ENCODE measurements around the gene GBGT1.

GBGT1 gene

DNA sequence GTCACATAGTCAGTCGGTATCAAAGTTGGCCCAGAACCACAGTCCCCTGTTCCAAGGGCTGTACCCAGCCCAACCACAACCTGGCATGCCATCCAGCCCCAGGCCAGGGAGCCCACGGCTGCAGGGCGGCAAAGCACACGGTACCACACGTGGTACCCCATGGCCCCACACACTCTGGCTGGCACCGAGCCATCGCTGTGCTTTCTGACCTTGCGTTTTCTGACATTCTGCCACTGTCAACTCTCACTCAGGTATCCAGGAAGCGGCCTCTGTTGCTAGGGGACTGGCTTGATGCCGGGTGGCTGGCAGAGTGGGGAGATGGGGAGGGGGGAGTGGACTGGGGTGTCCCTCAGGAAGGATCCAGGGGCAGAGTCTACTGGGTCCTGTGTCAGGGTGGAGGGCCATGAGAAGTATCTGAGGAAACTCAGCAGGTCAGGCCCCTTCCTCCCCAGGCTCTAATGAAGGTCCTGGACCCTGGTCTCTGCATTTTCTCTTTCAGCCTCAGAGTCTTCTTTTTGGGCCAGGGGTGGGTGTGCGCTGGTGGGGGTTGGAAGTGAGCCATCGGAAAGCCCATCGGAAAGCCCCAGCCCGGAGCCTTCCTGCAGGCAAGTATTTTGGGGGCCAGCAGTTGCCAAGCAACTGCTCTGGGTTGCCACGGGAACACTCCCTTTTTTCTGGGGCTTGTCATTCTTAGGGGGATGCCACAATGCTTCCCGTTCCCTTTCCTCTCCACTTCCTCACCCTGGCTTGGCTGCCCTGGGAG lies 21.7 kb downstream of the GBGT1 start:
- H3K4me2 ChIP-seq (ENCODE audit: low read depth, low read length, poor library complexity, severe bottlenecking): no peak overlapping the region
- H3K36me3 ChIP-seq (ENCODE audit: low read length): no peaks in the 10 kb centered on the region
- H3K27ac ChIP-seq (ENCODE audit: low read depth, low read length): no peak overlapping the region
- H4K20me1 ChIP-seq (ENCODE audit: low read depth, low read length): peaks cover 10% of the 10 kb centered on the region; the same call in 1 of the 2 replicates
- no peaks in the 10 kb centered on the region for H3K9me3 ChIP-seq (ENCODE audit: insufficient read depth, low read length)
- TF ChIP-seq EZH2phosphoT487 (conservative IDR thresholded peaks at IDR 0.05; ENCODE audit: low read length): no peak
- TF ChIP-seq, protein P1, sequence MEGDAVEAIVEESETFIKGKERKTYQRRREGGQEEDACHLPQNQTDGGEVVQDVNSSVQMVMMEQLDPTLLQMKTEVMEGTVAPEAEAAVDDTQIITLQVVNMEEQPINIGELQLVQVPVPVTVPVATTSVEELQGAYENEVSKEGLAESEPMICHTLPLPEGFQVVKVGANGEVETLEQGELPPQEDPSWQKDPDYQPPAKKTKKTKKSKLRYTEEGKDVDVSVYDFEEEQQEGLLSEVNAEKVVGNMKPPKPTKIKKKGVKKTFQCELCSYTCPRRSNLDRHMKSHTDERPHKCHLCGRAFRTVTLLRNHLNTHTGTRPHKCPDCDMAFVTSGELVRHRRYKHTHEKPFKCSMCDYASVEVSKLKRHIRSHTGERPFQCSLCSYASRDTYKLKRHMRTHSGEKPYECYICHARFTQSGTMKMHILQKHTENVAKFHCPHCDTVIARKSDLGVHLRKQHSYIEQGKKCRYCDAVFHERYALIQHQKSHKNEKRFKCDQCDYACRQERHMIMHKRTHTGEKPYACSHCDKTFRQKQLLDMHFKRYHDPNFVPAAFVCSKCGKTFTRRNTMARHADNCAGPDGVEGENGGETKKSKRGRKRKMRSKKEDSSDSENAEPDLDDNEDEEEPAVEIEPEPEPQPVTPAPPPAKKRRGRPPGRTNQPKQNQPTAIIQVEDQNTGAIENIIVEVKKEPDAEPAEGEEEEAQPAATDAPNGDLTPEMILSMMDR (IDR thresholded peaks at IDR 0.05; ENCODE audit: insufficient read depth, low read length, poor library complexity, severe bottlenecking): no peak
- no peak overlapping the region for H3K9ac ChIP-seq (ENCODE audit: low read length)
- no peak overlapping the region for H3K4me3 ChIP-seq (ENCODE audit: insufficient read depth, low read length, poor library complexity, severe bottlenecking)
- no peaks in the 10 kb centered on the region for H3K27me3 ChIP-seq (ENCODE audit: low read length)
- H3K79me2 ChIP-seq (ENCODE audit: insufficient read depth, low read length): peaks cover 5% of the 10 kb centered on the region; the same call in 1 of the 2 replicates
- H3K9me2 ChIP-seq (replicated peaks; ENCODE audit: insufficient read depth, low read length): no peaks in the 10 kb centered on the region
- H3F3A ChIP-seq (ENCODE audit: insufficient read depth): no peaks in the 10 kb centered on the region
- H2AFZ ChIP-seq (ENCODE audit: low read depth, low read length, severe bottlenecking): no peak overlapping the region

DNA sequence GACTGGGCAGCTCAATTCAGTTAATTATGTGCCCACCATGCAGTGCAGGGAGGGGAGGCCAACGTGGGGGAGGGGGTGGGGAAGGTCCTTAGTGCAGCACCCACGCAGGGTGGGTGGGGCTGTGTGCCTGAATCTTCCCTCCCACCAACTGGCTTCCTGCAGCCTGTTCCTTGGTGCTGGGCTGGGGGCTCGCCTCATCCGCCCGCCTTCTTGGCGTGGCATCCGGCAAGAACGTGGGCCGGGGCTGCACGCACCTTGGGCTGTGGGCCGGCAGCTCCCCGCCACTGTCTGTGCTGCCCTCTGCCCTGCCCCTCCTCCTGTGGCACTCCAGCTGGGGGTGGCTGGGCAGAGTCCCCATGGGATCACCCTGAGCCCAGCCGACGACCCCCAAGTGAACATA lies 23.1 kb downstream of the GBGT1 start:
- Histone ChIP-seq H2AFZ (ENCODE audit: low read depth, low read length, severe bottlenecking) (no peak overlapping the region), H3K9me3 (ENCODE audit: insufficient read depth, low read length) (no peaks in the 10 kb centered on the region), H3K9ac (ENCODE audit: low read length) (no peak overlapping the region), H3K27me3 (ENCODE audit: low read length) (no peaks in the 10 kb centered on the region), H3K4me2 (ENCODE audit: low read depth, low read length, poor library complexity, severe bottlenecking) (no peak overlapping the region), H3K9me2 (replicated peaks; ENCODE audit: insufficient read depth, low read length) (no peaks in the 10 kb centered on the region), H3K27ac (ENCODE audit: low read depth, low read length) (no peak overlapping the region), H3K36me3 (ENCODE audit: low read length) (no peaks in the 10 kb centered on the region), H3K79me2 (ENCODE audit: insufficient read depth, low read length) (no peaks in the 10 kb centered on the region; the same call in 1 of the 2 replicates), H3K4me3 (ENCODE audit: insufficient read depth, low read length, poor library complexity, severe bottlenecking) (no peak overlapping the region), H4K20me1 (ENCODE audit: low read depth, low read length) (peaks cover 10% of the 10 kb centered on the region; the same call in 1 of the 2 replicates), H3F3A (ENCODE audit: insufficient read depth) (no peaks in the 10 kb centered on the region)
- TF ChIP-seq, protein P1 (IDR thresholded peaks at IDR 0.05; ENCODE audit: insufficient read depth, low read length, poor library complexity, severe bottlenecking): no peak
- TF ChIP-seq EZH2phosphoT487 (conservative IDR thresholded peaks at IDR 0.05; ENCODE audit: low read length): no peak

GRCh38 chr9:133140174-133140505 lies 23.6 kb downstream of the GBGT1 start:
- no peaks in the 10 kb centered on the region; the same call in 1 of the 2 replicates for H3K79me2 ChIP-seq (ENCODE audit: insufficient read depth, low read length)

More at GRCh38 chr9:133140174-133140505, 23.6 kb downstream of the GBGT1 start:
- Histone ChIP-seq H3K9ac (ENCODE audit: low read length) (no peak overlapping the region), H3K4me3 (ENCODE audit: insufficient read depth, low read length, poor library complexity, severe bottlenecking) (no peak overlapping the region), H3K9me3 (ENCODE audit: insufficient read depth, low read length) (no peaks in the 10 kb centered on the region), H2AFZ (ENCODE audit: low read depth, low read length, severe bottlenecking) (no peak overlapping the region), H3K36me3 (ENCODE audit: low read length) (no peaks in the 10 kb centered on the region), H3K27ac (ENCODE audit: low read depth, low read length) (no peak overlapping the region), H3F3A (ENCODE audit: insufficient read depth) (no peaks in the 10 kb centered on the region), H3K4me2 (ENCODE audit: low read depth, low read length, poor library complexity, severe bottlenecking) (no peak overlapping the region), H3K9me2 (replicated peaks; ENCODE audit: insufficient read depth, low read length) (no peaks in the 10 kb centered on the region), H4K20me1 (ENCODE audit: low read depth, low read length) (peaks cover 6% of the 10 kb centered on the region; the same call in 1 of the 2 replicates), H3K27me3 (ENCODE audit: low read length) (no peaks in the 10 kb centered on the region)
- no peak for TF ChIP-seq EZH2phosphoT487 (conservative IDR thresholded peaks at IDR 0.05; ENCODE audit: low read length)
- TF ChIP-seq, protein P1 (IDR thresholded peaks at IDR 0.05; ENCODE audit: insufficient read depth, low read length, poor library complexity, severe bottlenecking): no peak

All from SU-DHL-6 (cell line).